Fibroblast of mammary gland (primary cell): ENCODE data around the gene LYZ.

Experiments used
- DNase-seq: peaks from one replicate; pipeline ENCODE4 v3.0.0-alpha.2; 2010; ENCODE audit warnings: low read depth
- H3K4me3 ChIP-seq: 2 replicates; pipeline ENCODE4 v1.5.1; 2011; ENCODE audit warnings: low read depth, mild to moderate bottlenecking, low read length, moderate library complexity; ENCODE audit not compliant: control insufficient read depth
- TF ChIP-seq, protein P1 (sequence below): conservative IDR thresholded peaks from 2 replicates; pipeline ENCODE4 v1.5.1; 2011; ENCODE audit warnings: low read depth, low read length, inconsistent platforms; ENCODE audit not compliant: control insufficient read depth, insufficient read depth

LYZ gene

DNA sequence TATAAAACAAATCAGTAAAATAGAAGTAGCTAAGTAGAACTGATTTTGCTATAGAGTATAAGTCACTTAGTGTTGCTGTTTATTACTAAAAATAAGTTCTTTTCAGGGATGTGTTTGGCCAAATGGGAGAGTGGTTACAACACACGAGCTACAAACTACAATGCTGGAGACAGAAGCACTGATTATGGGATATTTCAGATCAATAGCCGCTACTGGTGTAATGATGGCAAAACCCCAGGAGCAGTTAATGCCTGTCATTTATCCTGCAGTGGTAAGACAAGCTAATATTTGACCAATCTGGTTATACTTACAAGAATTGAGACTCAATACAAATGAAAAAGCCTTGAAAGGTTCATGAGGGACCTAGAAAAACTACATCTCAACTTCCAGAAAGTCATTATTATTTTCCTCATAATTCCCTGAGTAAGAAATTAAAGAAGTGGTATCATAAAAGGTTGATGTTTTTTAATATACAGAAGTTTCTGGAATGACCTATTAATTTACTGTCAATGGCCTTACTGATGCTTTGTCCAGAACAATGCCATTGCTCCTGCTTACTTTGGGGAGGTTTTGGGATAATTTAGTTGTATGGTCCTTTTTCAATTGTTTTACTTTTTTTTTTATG is 1.9 kb downstream of the LYZ start:
- H3K4me3 ChIP-seq = no peak overlapping the region
- TF ChIP-seq, protein P1, sequence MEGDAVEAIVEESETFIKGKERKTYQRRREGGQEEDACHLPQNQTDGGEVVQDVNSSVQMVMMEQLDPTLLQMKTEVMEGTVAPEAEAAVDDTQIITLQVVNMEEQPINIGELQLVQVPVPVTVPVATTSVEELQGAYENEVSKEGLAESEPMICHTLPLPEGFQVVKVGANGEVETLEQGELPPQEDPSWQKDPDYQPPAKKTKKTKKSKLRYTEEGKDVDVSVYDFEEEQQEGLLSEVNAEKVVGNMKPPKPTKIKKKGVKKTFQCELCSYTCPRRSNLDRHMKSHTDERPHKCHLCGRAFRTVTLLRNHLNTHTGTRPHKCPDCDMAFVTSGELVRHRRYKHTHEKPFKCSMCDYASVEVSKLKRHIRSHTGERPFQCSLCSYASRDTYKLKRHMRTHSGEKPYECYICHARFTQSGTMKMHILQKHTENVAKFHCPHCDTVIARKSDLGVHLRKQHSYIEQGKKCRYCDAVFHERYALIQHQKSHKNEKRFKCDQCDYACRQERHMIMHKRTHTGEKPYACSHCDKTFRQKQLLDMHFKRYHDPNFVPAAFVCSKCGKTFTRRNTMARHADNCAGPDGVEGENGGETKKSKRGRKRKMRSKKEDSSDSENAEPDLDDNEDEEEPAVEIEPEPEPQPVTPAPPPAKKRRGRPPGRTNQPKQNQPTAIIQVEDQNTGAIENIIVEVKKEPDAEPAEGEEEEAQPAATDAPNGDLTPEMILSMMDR = no peak
- DNase-seq = no peak

DNA sequence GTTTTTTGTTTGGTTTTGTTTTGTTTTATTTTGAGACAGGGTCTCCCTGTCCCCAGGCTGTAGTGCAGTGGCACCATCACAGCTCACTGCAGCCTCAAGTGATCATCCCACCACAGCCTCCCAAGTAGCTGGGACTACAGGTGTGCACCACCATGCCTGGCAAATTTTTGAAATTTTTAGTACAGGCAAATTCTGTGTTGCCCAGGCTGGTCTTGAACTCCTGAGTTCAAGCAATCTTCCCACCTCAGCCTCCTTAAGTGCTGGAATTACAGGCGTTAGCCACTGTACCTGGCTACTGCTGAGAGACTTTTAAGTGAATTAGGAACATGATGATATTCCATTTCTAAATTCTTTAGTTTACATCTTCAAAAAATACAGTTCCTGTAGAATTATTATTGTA is 2.6 kb downstream of the LYZ start:
- TF ChIP-seq, protein P1 = no peak
- no peak overlapping the region for H3K4me3 ChIP-seq
- no peak for DNase-seq

DNA sequence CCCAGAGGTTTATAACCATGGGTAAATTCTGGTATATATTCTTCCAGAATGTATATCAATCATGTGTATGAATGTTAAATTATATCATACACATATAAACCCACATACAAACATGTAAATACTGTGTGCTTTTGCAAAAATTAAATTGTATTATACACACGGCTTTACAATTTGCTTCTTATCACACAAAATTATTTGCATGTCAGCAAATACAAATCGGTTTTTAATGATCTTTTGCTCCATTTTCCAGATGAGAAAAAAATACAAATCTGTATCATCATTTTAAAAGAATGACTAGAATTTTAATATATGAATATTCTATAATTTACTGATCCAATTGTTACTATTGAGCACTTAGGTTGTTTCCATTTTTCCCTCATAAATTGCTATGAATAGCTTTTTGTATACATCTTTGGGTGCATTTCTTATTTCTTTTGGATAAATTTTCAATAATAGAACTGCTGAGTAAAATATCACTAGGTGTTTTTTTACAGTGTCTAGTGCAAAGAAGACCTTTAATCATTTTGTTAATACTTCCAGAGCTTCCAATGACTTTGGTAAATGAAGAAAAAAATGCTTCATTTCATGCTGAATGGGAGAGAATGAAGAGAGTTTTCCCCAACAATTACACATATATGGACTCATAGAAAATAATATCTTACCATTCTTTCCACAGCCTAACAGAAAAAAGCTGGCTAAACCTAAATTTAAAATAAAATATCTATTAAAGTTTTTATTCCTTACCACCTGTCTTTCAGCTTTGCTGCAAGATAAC is 3.5 kb downstream of the LYZ start:
- TF ChIP-seq, protein P1 = no peak
- no peak for DNase-seq
- H3K4me3 ChIP-seq = no peak overlapping the region

DNA sequence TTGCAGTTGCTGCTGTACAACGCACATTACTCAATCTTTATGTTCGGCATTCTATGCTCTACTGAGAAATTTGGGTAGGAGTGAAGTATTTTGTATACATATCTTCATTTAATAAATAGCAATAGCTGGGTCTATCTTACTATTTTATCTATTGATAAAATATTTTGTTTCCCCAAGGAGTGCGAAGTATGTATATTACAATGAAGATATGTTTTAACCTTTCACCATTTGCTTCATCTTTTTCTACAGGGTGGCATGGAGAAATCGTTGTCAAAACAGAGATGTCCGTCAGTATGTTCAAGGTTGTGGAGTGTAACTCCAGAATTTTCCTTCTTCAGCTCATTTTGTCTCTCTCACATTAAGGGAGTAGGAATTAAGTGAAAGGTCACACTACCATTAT is 4.7 kb downstream of the LYZ start:
- no peak for DNase-seq
- H3K4me3 ChIP-seq = no peak overlapping the region
- TF ChIP-seq, protein P1 = no peak

DNA sequence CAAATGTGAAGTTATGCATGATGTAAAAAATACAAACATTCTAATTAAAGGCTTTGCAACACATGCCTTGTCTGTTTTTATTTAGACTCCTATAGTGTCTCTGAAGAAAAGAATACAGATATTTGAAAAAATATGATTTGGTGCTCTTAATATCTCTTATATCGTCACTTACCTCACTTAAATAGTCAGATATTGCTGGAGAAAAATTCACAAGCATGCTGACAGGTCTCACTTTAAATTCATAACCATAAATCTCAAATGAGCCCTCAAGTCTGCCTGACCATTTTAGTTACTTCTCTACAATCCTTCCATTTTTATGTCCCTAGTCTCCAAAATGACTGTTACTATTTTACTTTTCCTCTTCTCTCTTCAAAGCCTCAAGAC is 6.0 kb downstream of the LYZ start:
- TF ChIP-seq, protein P1 = no peak
- H3K4me3 ChIP-seq = no peak overlapping the region
- DNase-seq = no peak

DNA sequence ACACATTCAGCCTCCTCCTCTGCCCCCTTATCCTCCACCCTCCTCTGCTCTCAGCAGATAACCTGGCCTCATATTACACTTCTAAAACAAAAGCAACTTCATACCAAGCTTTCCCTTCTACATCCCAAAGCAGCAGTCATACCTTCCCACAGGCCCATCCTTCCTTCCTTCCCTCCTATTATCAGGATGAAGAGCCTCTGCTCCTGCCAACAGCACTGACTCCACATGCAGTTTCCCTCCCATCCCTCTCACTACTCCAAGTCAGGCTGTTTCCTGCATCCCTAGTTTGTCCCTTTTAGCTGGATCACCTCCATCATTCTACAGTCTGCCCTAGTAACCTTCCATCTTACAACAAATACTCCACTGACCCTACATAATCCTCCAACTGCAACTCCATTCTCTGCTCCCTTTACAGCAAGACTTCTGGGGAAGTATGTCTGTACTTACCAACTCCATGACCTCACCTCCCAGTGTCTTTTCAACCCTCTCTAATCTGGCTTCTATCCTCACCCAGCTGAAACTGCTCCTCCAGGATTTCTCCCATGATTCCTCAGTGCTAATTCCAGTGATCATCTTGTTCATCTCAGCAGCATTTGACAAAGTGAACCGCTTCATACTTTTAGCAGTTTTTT is 6.5 kb downstream of the LYZ start:
- TF ChIP-seq, protein P1 = no peak
- no peak overlapping the region for H3K4me3 ChIP-seq
- DNase-seq = no peak
